Stimulated activated effector memory CD8-positive, alpha-beta T cell treated with anti-CD3 and anti-CD28 coated beads, Interleukin-12 subunit alpha, Interleukin-12 subunit beta, amount 100 ng/mL, for 72 hours (primary cell): ENCODE results near the gene PCDHA3.
"Not testable (repeated sequence)": the region's sequence is repeated elsewhere in the genome, so short reads cannot be mapped to it uniquely, and the experiment has no call there.

Source experiments
- ATAC-seq: fragments of 150-1000 bp; cut with Tn5 transposase; 2 replicates; pipeline ENCODE4 v1.10.0; 2021
- DNase-seq, 2 donors: peaks; one replicate each; pipeline ENCODE4 v3.0.0; 2021 to 2022; ENCODE audit warnings: low spot score in 2 of 2
- H3K27ac Mint-ChIP-seq: one replicate; pipeline ENCODE4 v1.8.0; 2022; ENCODE audit warnings: mild to moderate bottlenecking, mixed read lengths
- H3K36me3 Mint-ChIP-seq: one replicate; pipeline ENCODE4 v1.8.0; 2022; ENCODE audit warnings: mild to moderate bottlenecking, mixed read lengths
- H3K4me1 Mint-ChIP-seq: one replicate; pipeline ENCODE4 v1.8.0; 2022; ENCODE audit warnings: mixed read lengths
- H3K4me3 Mint-ChIP-seq: one replicate; pipeline ENCODE4 v1.8.0; 2022; ENCODE audit warnings: mild to moderate bottlenecking, mixed read lengths
- H3K9me3 Mint-ChIP-seq: one replicate; pipeline ENCODE4 v1.8.0; 2022; ENCODE audit warnings: mixed read lengths

PCDHA3 gene

GRCh38 chr5:140802381-140802780, 1.5 kb downstream of the PCDHA3 start:
- H3K4me3 Mint-ChIP-seq, H3K9me3 Mint-ChIP-seq, H3K27ac Mint-ChIP-seq, H3K4me1 Mint-ChIP-seq, DNase-seq, H3K36me3 Mint-ChIP-seq, ATAC-seq: not testable (repeated sequence)

- H3K27ac Mint-ChIP-seq = no peak overlapping the region
- DNase-seq (no peak), ATAC-seq (no peak)
- peaks cover 4% of the 10 kb centered on the region for H3K9me3 Mint-ChIP-seq
- no peaks in the 10 kb centered on the region for H3K36me3 Mint-ChIP-seq
- no peaks in the 10 kb centered on the region for H3K4me1 Mint-ChIP-seq
- no peak overlapping the region for H3K4me3 Mint-ChIP-seq
Measured at GRCh38 chr5:140802781-140803271, 2.0 kb downstream of the PCDHA3 start.

GRCh38 chr5:140806834-140807775, 6.2 kb downstream of the PCDHA3 start, which contains the start of gene PCDHA4:
Gene PCDHA4 (plus strand): TSS chr5:140807068.
- Mint-ChIP-seq H3K27ac (no peak within 1 kb of the TSS), H3K4me3 (no peak within 1 kb of the TSS), H3K9me3 (peaks cover 8% of the 10 kb centered on the region), H3K36me3 (no peaks in the 10 kb centered on the region), H3K4me1 (no peaks in the 10 kb centered on the region)
- no peak for DNase-seq
- no peak for ATAC-seq

- not testable (repeated sequence) for ATAC-seq, H3K4me1 Mint-ChIP-seq, H3K9me3 Mint-ChIP-seq, DNase-seq, H3K4me3 Mint-ChIP-seq, H3K27ac Mint-ChIP-seq, H3K36me3 Mint-ChIP-seq
Measured at GRCh38 chr5:140808241-140808888, 7.5 kb downstream of the PCDHA3 start.

GRCh38 chr5:140808889-140809291, 8.0 kb downstream of the PCDHA3 start:
- no peak overlapping the region for H3K4me3 Mint-ChIP-seq
- peaks cover 5% of the 10 kb centered on the region for H3K9me3 Mint-ChIP-seq
- ATAC-seq (no peak), DNase-seq (no peak)
- no peaks in the 10 kb centered on the region for H3K36me3 Mint-ChIP-seq
- H3K4me1 Mint-ChIP-seq = no peaks in the 10 kb centered on the region
- H3K27ac Mint-ChIP-seq = no peak overlapping the region

- DNase-seq = peak in 1 of 2 donors; percentile 52
- Mint-ChIP-seq H3K36me3 (no peaks in the 10 kb centered on the region), H3K27ac (no peak within 1 kb of the TSS), H3K9me3 (peaks cover 5% of the 10 kb centered on the region), H3K4me3 (no peak within 1 kb of the TSS), H3K4me1 (no peaks in the 10 kb centered on the region)
- no peak for ATAC-seq
Measured at GRCh38 chr5:140821375-140822280, 20.8 kb downstream of the PCDHA3 start, which contains the start of gene PCDHA5. Gene PCDHA5 (plus strand): TSS chr5:140821613.

GRCh38 chr5:140822281-140822629, 21.4 kb downstream of the PCDHA3 start:
- ATAC-seq (no peak), DNase-seq (no peak)
- no peak overlapping the region for H3K4me3 Mint-ChIP-seq
- H3K4me1 Mint-ChIP-seq = no peaks in the 10 kb centered on the region
- no peaks in the 10 kb centered on the region for H3K36me3 Mint-ChIP-seq
- no peak overlapping the region for H3K27ac Mint-ChIP-seq
- peaks cover 5% of the 10 kb centered on the region for H3K9me3 Mint-ChIP-seq

GRCh38 chr5:140822969-140823368, 22.1 kb downstream of the PCDHA3 start:
- not testable (repeated sequence) for ATAC-seq, H3K4me1 Mint-ChIP-seq, H3K36me3 Mint-ChIP-seq, H3K4me3 Mint-ChIP-seq, H3K9me3 Mint-ChIP-seq, DNase-seq, H3K27ac Mint-ChIP-seq

- Mint-ChIP-seq H3K4me3 (no peak overlapping the region), H3K4me1 (no peaks in the 10 kb centered on the region), H3K9me3 (peaks cover 5% of the 10 kb centered on the region), H3K27ac (no peak overlapping the region), H3K36me3 (no peaks in the 10 kb centered on the region)
- no peak for ATAC-seq
- no peak for DNase-seq
Measured at GRCh38 chr5:140823475-140823874, 22.6 kb downstream of the PCDHA3 start.

- Mint-ChIP-seq H3K4me3 (no peak within 1 kb of the TSS), H3K27ac (no peak within 1 kb of the TSS), H3K4me1 (no peaks in the 10 kb centered on the region), H3K9me3 (peaks cover 2% of the 10 kb centered on the region), H3K36me3 (no peaks in the 10 kb centered on the region)
- no peak for ATAC-seq
- DNase-seq = no peak
Measured at GRCh38 chr5:140827704-140828361, 27.0 kb downstream of the PCDHA3 start, which contains the start of gene PCDHA6. Gene PCDHA6 (plus strand): TSS chr5:140827960. CDS start chr5:140828092, 132 bp downstream.

- Mint-ChIP-seq H3K9me3 (peaks cover 2% of the 10 kb centered on the region), H3K4me3 (no peak overlapping the region), H3K27ac (no peak overlapping the region), H3K4me1 (no peaks in the 10 kb centered on the region), H3K36me3 (no peaks in the 10 kb centered on the region)
- no peak for DNase-seq
- ATAC-seq = no peak
Measured at GRCh38 chr5:140828362-140828737, 27.5 kb downstream of the PCDHA3 start.

- H3K9me3 Mint-ChIP-seq, H3K27ac Mint-ChIP-seq, H3K4me1 Mint-ChIP-seq, DNase-seq, ATAC-seq, H3K4me3 Mint-ChIP-seq, H3K36me3 Mint-ChIP-seq: not testable (repeated sequence)
Measured at GRCh38 chr5:140829511-140830501, 28.9 kb downstream of the PCDHA3 start.

- Mint-ChIP-seq H3K9me3 (peaks cover 5% of the 10 kb centered on the region), H3K4me1 (no peaks in the 10 kb centered on the region), H3K36me3 (no peaks in the 10 kb centered on the region), H3K4me3 (no peak within 1 kb of the TSS), H3K27ac (no peak within 1 kb of the TSS)
- ATAC-seq = no peak
- no peak for DNase-seq
Measured at GRCh38 chr5:140833993-140834392, 33.1 kb downstream of the PCDHA3 start, which contains the start of gene PCDHA7. Gene PCDHA7 (plus strand): TSS chr5:140834269. CDS start chr5:140834384, 115 bp downstream.
